Ascending aorta (tissue), 2 donors: ENCODE measurements around the gene PLEKHO2. TPM values are rescaled to one million over a fixed set of nuclear protein-coding genes. Genes with fewer than 3 reads are reported as not detected.
A peak's percentile ranks its signal among the peaks of the same experiment; 100 is the strongest.

Source experiments
- DNase-seq, 2 donors: peaks; one replicate each; pipeline ENCODE4 v3.0.0-alpha.2; 2019; ENCODE audit warnings: low spot score in 2 of 2
- H3K27ac ChIP-seq, 2 donors: fragments of 200-600 bp; sonication (generic); one replicate each; pipeline ENCODE4 v1.5.1; 2016 to 2017; ENCODE audit warnings: mild to moderate bottlenecking in 1 of 2
- H3K27me3 ChIP-seq: fragments of 200-600 bp; sonication (generic); one replicate; pipeline ENCODE4 v1.5.1; 2017
- H3K36me3 ChIP-seq, 2 donors: fragments of 200-600 bp; sonication (generic); one replicate each; pipeline ENCODE4 v1.5.1; 2016
- H3K4me1 ChIP-seq, 2 donors: fragments of 200-600 bp; sonication (generic); one replicate each; pipeline ENCODE4 v1.5.1; 2016 to 2017; ENCODE audit warnings: mild to moderate bottlenecking in 1 of 2
- H3K4me3 ChIP-seq, 2 donors: fragments of 200-600 bp; sonication (generic); one replicate each; pipeline ENCODE4 v1.5.1; 2016 to 2017; ENCODE audit warnings: mild to moderate bottlenecking in 1 of 2
- H3K9me3 ChIP-seq, 2 donors: fragments of 200-600 bp; sonication (generic); one replicate each; pipeline ENCODE4 v1.5.1; 2016
- CTCF ChIP-seq, 3 experiments: fragments of 200-600 bp in 2 of 3; fragments of 450-650 bp in 1 of 3; sonication (generic) in 2 of 3; IDR thresholded peaks; one replicate each; pipeline ENCODE4 v1.5.1; 2016 to 2019; ENCODE audit warnings: antibody characterized with exemption in 3 of 3, mild to moderate bottlenecking in 1 of 3, moderate library complexity in 1 of 3
- intact Hi-C: fragments of 100-400 bp; cut with DNase I; formaldehyde crosslinking; loops from one replicate; pipeline ENCODE4 v1.15.1; 2023
- total RNA-seq: library from RNA; depleted of rRNA; stranded (reverse); fragments of >200 nt; gene quantifications from one replicate; pipeline ENCODE4 v1.1.0, GENCODE V29; 2016

The PLEKHO2 gene
- total RNA-seq, 1 donor from 2014 or later: 41.4 TPM

GRCh38 chr15:64896371-64897069 lies 54.8 kb downstream of the PLEKHO2 start:
- H3K4me3 ChIP-seq: no peak overlapping the region
- TF ChIP-seq CTCF (IDR thresholded peaks at IDR 0.05): no peak
- peaks cover 3 to 9% of the 10 kb centered on the region in 2 donors for H3K9me3 ChIP-seq
- no peaks in the 10 kb centered on the region for H3K36me3 ChIP-seq
- H3K27me3 ChIP-seq: no peaks in the 10 kb centered on the region
- peak overlapping the region; percentile 58 to 65 for H3K27ac ChIP-seq
- DNase-seq: no peak
- H3K4me1 ChIP-seq: peaks cover 7 to 28% of the 10 kb centered on the region in 2 donors
- intact Hi-C loops: no loop called here

- peaks cover 7 to 28% of the 10 kb centered on the region in 2 donors for H3K4me1 ChIP-seq
- no peak for TF ChIP-seq CTCF (IDR thresholded peaks at IDR 0.05)
- no peak overlapping the region for H3K4me3 ChIP-seq
- H3K36me3 ChIP-seq: no peaks in the 10 kb centered on the region
- no peaks in the 10 kb centered on the region for H3K27me3 ChIP-seq
- peak overlapping the region; percentile 58 to 65 for H3K27ac ChIP-seq
- intact Hi-C loops: no loop called here
- peak; percentile 48 to 87 for DNase-seq
- peaks cover 7 to 9% of the 10 kb centered on the region in 2 donors for H3K9me3 ChIP-seq
Observed at GRCh38 chr15:64897345-64897985, 55.8 kb downstream of the PLEKHO2 start.

- no peak overlapping the region for H3K4me3 ChIP-seq
- DNase-seq: no peak
- no peaks in the 10 kb centered on the region for H3K36me3 ChIP-seq
- H3K4me1 ChIP-seq: peaks cover 7 to 27% of the 10 kb centered on the region in 2 donors
- peaks cover 7 to 9% of the 10 kb centered on the region in 2 donors for H3K9me3 ChIP-seq
- TF ChIP-seq CTCF (IDR thresholded peaks at IDR 0.05): no peak
- H3K27ac ChIP-seq: peak overlapping the region; percentile 58 to 65
- intact Hi-C loops: no loop called here
- no peaks in the 10 kb centered on the region for H3K27me3 ChIP-seq
Observed at GRCh38 chr15:64898406-64898805, 56.7 kb downstream of the PLEKHO2 start.

- H3K9me3 ChIP-seq: peaks cover 7 to 9% of the 10 kb centered on the region in 2 donors
- no peak for DNase-seq
- no peaks in the 10 kb centered on the region for H3K36me3 ChIP-seq
- intact Hi-C loops: no loop called here
- no peaks in the 10 kb centered on the region for H3K27me3 ChIP-seq
- peaks cover 0 to 12% of the 10 kb centered on the region in 2 donors for H3K4me1 ChIP-seq
- no peak overlapping the region for H3K4me3 ChIP-seq
- no peak for TF ChIP-seq CTCF (IDR thresholded peaks at IDR 0.05)
- H3K27ac ChIP-seq: no peak overlapping the region
Observed at GRCh38 chr15:64901141-64901540, 59.4 kb downstream of the PLEKHO2 start.

- no peak for DNase-seq
- Histone ChIP-seq H3K9me3 (peaks cover 7 to 9% of the 10 kb centered on the region in 2 donors), H3K27me3 (no peaks in the 10 kb centered on the region), H3K36me3 (no peaks in the 10 kb centered on the region), H3K27ac (no peak overlapping the region), H3K4me1 (peaks cover 0 to 10% of the 10 kb centered on the region in 2 donors), H3K4me3 (no peak overlapping the region)
- TF ChIP-seq CTCF (IDR thresholded peaks at IDR 0.05): no peak
- intact Hi-C loops: no loop called here
Observed at GRCh38 chr15:64901914-64902313, 60.2 kb downstream of the PLEKHO2 start.
